Fibroblast of upper back skin (primary cell): ENCODE measurements around the gene COX7C.
"Not testable (repeated sequence)": the region's sequence is repeated elsewhere in the genome, so short reads cannot be mapped to it uniquely, and the experiment has no call there.

ENCODE experiments used
- DNase-seq: peaks from one replicate; pipeline ENCODE4 v3.0.0-alpha.2; 2013

Gene COX7C, protein sequence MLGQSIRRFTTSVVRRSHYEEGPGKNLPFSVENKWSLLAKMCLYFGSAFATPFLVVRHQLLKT

DNA sequence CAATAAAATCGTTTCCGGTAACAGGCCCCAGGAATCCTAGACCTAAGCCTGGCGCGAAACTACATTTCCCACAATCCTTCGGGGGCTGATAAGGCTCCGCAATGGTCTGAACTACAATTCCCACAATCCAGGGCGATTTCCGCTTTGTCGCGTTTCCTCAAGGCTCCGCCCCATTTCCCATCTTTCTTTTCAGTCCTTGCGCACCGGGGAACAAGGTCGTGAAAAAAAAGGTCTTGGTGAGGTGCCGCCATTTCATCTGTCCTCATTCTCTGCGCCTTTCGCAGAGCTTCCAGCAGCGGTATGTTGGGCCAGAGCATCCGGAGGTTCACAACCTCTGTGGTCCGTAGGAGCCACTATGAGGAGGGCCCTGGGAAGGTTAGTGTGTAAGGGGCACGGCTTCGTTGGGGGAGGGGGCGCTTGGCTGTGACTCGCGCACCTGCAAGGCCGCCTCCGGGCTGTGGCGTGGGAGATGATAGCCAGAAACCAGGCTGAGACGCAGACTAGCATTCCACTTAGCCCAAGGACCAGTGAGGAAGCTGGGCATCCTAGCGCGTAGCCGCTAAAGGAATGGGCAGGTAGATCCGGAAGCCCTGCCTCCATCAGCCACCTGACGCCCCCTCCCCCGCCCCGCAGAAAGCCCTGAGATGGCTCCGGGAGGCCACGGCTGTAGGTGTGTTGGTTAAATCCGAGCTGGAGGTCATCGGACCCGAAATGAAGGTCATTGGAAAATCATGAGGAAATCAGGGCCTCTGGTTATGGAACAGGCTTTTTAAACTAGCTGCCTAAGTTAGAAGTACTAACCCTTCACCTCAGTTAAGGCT, at the start of gene COX7C:
Gene COX7C, plus strand, starts transcription at position 186 of the 821 bp plus-strand sequence. Its CDS starts 115 bp downstream, at position 301.
- DNase-seq = peak; percentile 96

DNA sequence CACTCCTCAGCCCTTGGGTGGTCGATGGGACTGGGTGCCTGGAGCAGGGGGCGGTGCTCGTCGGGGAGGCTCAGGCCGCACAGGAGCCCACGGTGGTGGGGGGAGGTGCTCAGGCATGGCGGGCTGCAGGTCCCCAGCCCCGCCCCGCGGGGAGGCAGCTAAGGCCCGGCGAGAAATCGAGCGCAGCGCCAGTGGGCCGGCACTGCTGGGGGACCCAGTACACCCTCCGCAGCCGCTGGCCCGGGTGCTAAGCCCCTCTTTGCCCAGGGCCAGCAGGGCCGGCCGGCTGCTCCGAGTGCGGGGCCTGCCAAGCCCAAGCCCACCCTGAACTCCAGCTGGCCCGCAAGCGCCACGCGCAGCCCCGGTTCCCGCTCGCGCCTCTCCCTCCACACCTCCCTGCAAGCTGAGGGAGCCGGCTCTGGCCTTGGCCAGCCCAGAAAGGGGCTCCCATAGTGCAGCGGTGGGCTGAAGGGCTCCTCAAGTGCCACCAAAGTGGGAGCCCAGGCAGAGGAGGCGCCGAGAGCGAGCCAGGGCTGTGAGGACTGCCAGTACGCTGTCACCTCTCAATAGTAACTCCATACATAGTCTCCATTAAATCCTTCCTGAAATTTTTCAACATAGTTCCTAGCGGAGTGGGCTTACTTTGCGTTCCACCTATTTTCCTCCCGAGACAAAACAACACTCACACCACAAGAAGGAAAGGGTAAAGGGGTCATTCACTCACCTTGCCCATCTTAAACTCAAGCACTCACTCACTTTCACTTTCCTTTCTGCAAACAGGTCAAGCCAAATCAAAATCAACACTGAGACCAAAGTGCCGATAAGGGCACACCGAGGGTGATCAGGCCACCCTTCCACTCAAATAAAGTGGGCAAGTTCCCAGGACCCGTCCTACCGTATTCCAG, 48.0 kb upstream of the COX7C start:
- not testable (repeated sequence) for DNase-seq

DNA sequence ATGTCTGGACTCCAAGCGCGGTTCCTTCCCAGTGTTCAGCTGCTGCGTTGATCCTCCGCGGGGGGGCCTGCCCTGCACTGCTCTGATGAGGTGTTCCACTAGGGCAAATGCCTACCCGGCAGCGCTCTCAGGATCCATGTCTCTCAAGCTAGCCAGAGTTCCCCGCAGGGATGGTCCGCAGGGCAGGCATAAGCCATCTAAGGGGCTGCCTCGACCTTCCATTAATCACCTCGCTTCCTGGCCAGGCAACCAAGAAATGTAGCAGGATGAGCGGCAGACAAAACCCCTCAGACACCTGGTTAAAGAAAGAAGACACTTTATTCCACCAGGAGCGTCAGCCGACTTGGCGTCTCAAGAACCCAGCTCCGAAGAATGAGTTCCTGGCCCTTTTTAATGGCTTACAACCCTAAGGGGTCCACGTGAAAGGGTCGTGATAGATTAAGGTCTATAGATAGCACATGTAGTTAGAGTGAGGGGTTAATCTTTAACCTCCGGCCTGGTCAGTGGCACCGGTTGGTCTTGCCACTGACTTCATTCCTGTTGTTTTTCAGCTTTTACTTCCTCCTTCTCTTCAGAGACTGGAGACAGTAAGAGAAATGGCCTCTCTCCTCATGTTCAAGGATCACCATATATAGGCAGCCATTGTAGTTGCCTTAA, 47.2 kb upstream of the COX7C start:
- DNase-seq = no peak

DNA sequence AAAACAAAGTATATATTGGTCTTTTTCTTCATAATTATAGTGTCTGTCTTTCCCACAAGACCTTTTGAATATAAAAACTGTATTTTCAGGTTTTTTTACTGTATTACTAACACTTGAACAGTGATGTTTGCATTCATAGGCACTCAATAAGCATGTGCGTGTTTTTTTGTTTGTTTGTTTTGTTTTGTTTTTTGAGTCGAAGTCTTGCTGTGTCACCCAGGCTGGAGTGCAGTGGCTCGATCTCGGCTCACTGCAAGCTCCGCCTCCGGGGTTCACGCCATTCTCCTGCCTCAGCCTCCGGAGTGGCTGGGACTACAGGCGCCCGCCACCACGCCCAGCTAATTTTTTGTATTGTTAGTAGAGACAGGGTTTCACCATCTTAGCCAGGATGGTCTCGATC, 46.6 kb upstream of the COX7C start:
- not testable (repeated sequence) for DNase-seq

DNA sequence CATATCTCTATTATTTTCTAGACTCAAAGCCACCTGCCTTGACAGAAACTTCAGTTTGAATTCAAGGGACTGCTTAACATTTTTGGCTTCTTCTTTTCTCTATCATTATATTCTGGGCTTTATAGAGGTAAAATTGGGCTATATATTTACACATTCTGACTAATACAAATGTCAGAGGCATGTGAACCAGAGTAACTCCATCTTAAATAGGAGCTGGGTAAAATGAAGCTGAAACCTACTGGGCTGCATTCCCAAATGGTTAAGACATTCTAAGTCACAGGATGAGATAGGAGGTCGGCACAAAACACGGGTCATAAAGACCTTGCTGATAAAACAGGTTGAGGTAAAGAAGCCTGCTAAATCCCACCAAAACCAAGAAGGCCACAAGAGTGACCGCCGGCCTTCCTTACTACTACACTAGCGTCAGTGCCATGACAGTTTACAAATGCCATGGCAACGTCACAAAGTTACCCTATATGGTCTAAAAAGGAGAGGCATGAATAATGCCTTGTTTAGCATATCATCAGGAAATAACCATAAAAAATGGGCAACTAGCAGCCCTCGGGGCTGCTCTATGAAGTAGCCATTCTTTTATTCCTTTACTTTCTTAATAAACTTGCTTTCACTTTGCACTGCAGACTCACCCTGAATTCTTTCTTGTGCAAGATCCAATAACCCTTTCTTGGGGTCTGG, 44.8 kb upstream of the COX7C start:
- DNase-seq = no peak

DNA sequence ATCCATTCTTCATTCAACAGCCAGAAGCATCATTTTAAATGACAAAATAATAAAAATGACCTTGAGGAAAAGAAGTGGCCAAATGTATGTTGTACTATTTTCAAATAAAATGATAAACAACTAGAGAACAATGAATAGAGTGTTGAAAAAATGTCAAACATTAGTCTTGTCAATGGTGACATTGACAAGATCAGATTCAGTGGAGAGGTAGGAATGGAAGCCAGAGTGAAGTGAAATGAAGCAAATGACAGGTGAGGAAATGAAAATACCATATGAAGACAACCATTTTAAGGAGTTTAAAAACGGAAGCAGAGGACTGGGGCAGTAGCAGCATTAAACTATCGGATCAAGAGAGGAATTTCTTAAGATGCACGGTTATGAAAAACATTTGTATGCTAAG, 38.2 kb upstream of the COX7C start:
- no peak for DNase-seq

DNA sequence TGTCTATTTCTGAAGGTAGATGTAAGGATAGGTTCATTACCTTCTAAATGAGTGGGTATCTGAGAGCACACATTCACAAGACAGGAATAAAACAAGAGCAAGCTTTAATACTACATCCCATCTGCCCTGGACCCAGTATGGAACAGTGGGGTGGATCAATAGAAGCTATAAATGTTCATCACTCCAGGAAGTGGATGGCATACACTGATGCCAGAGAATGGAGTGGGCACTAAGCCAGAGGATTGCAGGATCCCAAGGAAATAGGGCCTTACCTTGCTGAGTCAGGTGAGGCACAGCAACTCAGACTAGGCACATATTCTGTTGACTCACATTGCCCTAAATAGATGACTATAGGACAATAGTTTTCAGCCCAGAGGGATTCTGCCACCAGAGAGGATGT, 21.3 kb upstream of the COX7C start:
- DNase-seq = no peak

DNA sequence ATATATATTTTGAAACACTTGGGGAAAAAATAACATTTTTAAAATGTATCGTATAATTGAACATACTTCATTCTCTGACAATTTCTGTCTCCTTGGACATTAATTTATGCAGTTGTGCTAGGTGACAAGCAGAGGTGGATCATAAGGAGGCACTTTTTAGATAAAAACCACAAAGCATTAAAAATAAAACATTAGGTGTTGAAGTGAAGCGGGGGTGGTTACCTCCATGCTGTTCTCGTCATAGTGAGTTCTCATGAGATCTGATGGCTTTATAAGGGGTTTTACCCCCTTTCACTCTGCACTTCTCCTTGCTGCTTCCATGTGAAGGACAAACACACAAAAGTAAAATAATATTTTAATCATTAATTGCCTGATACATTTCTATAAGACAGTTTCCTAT, 11.9 kb upstream of the COX7C start:
- no peak for DNase-seq

DNA sequence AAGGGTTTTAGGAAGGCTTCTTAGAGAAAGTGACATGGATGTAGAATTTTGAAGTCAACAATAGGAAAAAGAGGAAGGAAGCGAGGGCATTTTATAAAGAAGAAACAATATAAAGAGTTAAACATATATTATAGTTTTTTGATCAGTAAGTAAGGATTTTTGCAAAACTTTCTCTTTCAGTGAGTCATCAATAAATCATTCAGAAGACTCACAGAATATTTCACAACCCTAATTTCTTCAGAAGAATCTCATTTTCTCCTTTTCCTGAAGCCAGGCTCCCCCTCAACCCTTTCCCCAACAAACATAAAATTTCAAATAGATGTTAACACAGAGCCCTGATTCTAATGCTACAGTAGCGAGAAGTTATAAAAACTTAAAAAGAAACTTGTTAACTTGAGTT, 4.3 kb upstream of the COX7C start:
- peak; percentile 3 for DNase-seq

DNA sequence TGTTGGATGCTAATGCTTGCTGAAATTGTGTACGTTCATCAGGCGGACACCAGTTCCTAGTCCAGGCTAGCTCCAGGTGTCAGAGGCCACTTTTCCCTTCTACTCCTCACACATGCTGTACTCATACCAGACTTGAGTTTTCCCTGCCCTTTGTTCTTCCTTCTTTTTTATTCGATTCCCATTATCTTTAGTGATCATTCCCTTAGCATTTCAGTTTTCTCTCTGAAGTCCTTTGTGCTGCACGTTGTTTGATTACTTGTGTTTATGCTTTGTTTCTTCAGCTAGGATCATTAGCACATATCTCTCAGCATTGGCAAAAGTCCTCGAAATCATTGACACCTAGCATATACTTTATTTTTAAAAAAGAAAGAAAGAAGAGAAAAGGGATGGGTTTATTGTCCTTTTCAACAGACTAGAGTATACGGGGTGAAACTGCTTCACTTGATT, 409 bp upstream of the COX7C start:
- DNase-seq = no peak

DNA sequence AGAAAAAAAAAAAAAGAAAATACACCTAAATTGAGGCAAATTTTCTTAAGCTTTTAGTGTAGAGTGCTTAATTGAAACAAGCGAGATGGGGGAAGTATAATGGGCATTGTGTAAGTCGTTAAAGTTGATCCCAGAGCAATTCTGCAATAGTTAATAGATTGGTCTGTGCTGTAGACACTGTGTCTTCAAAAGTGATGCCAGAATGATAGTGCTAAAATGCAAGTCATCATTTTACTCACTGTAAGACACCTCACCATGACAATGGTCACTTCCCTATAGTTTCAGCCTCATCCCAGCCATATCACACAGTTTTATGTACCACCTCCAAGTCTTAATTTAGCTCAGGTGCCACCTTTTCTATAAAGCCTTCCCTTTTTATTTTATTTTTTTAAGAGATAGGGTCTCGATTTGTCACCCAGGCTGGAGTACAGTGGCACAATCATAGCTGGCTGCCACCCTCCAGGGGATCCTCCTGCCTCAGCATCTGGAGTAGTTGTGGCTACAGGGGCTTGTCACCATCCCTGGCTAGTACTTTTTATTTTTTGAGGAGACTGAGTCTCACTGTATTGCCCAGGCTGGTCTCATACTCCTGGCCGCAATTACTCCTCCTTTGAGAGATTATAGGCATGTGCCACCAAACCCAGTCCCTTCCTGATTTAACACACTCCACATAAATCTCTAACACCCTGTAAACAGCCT, 6.2 kb downstream of the COX7C start:
- no peak for DNase-seq

DNA sequence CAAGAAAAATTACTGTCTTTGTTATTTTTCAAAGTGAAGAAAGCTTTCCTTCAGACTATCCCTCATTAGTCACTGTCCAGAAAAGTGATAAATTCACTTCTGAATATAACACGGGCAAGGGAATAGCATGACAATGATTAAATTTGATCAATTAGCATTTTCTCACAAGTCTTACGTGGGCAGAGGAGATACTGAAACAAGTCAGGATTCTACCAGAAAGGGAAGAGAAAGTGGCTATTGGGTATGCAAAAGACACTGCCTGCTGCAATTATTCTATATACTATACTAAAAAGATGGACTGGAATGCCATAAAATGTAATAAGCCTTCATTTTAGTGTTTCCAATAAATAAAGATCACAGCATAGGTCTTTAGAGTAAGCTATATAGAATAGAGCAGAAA, 7.4 kb downstream of the COX7C start:
- no peak for DNase-seq

DNA sequence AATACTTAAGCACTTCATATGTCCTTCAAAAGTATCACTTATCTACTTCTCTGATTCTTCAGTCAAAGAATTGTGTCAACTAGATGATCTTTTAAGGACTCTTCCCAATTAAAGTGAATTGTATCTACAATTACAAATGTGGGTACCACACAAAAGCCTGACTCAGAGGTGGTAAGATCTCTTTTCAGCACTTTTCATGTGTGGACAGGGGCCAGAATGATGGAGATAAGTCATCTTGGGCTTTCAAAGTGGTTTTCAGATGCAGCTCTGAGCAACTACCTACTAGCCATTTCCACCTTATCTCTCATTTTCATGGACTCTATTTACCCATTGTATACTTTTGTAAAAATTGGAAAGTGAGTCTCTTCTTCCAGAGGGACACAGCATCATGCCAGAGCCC, 8.4 kb downstream of the COX7C start:
- DNase-seq = no peak

DNA sequence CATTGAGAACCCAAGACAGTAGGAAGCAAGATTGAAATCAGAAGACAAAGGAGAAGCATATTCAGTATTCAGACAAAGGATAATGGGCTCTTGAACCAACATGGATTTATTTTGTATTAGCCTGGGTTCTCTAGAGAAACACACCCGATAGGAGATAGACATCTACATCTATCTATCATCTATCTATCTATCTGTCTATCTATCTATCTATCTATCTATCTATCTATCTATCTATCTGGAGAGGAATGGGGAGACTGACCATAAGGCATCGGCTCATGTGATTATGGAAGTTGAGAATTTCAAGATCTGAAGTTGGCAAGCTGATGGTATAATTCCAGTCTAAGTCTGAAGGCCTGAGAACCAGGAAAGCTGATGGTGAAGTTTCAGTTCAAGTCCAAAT, 13.4 kb downstream of the COX7C start:
- no peak for DNase-seq

DNA sequence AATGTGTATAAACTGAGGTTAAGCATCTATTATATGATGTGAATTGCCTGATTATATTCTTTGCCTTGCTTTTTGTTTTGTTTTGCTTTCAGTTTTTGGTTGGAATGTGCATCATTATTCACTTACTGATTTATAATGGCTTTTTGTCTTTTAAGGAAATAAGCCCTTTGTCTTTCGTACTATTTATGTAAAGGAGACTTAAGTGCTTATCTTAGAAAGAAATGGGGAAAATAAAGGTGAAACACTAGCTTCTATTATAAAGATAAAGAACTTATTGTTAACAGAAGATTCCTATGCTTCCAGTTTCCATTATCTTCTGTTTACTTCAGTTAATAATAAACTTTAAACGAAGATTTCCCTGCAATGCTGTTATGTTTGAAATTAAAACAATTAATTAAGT, 23.3 kb downstream of the COX7C start:
- no peak for DNase-seq

DNA sequence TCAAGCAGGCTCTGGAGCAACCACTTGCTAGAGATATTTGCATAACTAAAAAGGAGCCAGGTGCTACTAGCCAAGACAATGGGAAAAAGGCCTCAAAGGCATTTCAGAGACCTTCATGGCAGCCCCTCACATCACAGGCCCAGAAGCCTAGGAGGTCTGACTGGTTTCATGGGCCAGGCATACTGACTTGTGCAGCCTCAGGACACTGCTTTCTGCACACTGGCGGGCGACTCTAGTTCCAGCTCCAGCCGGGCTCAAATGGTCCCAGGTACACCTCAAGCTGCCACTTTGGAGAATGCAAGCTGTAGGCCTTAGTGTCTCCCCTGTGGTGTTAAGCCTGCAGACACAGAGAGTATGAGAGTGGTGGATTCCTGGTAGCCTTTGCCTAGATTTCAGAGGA, 27.1 kb downstream of the COX7C start:
- DNase-seq = no peak

DNA sequence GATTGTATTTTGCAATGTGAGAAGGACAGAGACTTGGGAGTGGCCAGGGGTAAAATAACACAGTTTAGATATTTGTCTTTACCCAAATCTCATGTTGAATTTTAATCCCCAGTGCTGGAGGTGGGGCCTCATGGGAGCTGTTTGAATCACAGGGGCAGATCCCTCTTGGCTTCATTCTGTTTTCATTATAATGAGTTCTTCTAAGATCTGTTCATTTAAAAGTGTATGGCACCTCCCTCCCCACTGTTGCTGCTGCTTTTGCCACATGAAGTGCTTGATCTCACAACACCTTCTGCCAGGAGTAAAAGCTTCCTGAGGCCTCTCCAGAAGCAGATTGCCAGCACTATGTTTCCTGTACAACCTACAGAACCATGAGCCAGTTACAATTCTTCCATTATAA, 28.1 kb downstream of the COX7C start:
- no peak for DNase-seq

DNA sequence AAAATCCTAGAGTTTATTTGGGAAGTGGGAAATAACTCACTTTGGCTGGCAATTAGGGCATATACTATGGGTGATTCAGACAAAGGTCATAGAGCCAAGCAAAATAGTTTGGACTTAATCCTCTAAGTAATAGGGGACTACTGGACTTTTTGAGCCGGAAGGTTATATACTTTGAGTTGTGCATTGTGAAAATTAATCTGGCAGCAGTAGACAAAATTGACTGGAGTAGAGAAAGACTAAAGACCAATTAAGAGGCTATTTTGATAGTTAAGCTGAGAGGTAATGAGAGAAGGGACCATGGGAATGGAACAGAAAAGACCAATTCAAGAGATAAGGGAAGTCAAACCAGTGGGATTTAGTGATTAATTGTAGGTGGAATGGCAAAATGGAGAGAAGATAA, 28.9 kb downstream of the COX7C start:
- no peak for DNase-seq

DNA sequence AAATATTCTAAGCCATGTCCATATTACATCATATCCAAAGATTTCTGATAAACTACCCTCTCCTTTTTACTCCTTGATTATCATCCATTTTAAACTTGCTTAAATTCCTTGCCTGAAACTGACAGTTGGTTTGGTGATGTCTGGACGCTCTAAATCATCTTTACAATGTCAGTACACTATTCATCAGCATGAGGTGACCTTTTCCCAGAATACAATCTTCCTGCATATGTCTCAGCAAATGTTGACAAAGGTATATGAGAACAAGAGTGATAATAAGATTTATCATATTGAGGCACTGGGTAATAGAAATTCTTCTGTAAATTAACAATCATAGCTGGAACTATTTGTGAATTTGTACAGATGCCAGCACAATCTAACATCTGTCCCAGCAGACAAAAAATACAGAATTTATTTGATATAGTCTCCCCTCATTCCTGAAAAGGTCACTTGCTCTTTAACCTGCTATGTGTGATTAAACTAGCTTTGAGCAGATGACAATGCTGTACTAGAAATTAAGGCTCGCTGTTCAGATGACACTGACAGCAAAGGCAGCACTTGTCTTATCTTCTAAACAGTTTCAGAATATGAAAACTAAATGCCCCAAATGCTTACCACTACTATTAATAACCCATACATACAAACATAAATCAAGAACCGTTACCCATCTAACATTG, 32.2 kb downstream of the COX7C start:
- DNase-seq = no peak

DNA sequence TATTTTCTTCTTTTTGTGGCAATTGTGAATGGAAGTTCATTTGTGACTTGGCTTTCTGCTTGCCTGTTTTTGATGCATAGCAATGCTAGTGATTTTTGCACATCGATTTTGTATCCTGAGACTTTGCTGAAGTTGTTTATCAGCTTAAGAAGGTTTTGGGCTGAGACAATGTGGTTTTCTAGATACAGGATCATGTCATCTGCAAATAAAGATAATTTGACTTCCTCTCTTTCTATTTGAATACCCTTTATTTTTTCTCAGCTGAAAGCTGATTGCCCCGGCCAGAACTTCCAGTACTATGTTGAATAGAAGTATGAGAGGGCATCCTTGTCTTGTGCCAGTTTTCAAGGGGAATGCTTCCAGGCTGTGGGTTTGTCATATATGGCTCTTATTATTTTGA, 43.0 kb downstream of the COX7C start:
- DNase-seq = not testable (repeated sequence)

DNA sequence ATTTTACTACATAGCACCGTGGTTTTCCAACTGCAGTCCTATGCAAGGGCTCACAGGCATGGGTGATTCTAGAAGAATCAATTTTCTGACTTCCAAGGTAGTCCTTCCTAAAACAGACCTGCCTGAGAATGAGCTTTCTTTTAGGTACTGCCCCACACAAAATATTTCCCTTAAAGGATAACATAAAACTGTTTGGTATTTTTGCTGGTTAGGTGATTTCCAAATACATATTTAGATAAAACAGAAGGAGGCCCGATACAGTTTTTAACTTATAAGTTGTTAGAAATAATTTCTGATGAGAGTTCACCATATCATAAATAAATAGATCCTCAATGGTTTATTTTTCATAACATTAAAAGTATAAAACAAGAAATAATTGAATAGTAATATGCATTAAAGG, 46.4 kb downstream of the COX7C start:
- DNase-seq = no peak
